CD4-positive, alpha-beta T cell treated with Interleukin-2 at 100 ng/mL for 4 hours (primary cell): ENCODE measurements around the gene PPARA.

Experiments used
- DNase-seq: peaks from one replicate; pipeline ENCODE4 v3.0.0-alpha.2; 2020; ENCODE audit warnings: low spot score

The PPARA gene

DNA sequence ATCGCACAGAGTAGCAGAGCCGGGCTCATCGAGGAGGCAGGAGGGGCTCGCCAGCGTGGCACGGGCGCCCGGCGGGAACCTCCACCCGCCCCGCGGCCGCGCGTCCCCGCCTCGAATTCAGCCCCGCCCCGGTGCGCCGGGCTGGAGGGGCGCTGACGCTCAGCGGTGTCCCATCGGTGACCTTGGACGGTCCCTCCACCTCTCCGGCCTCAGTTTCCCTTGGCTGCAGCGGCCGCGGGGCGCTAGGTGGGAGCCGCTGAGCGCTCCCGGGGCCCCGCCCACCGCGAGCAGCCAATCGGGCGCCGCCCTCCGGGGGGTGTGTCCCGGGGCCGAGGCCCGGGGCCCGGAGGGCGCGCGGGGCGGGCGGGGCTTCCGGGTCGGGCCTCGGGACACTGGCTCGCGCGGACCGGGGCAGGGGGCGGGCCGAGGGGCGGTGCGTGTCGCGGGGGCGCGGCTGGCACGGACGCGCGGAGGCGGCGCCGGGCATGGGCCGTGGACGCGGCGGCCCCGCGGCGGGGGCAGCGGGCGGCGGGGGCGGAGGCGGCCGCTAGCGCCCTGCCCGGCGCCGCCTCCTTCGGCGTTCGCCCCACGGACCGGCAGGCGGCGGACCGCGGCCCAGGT lies at the start of gene PPARA:
PPARA (plus strand) TSS at position 493 of the 621 bp plus-strand sequence. CDS start 47,858 bp downstream, outside the sequence.
- DNase-seq = peak; percentile 90

DNA sequence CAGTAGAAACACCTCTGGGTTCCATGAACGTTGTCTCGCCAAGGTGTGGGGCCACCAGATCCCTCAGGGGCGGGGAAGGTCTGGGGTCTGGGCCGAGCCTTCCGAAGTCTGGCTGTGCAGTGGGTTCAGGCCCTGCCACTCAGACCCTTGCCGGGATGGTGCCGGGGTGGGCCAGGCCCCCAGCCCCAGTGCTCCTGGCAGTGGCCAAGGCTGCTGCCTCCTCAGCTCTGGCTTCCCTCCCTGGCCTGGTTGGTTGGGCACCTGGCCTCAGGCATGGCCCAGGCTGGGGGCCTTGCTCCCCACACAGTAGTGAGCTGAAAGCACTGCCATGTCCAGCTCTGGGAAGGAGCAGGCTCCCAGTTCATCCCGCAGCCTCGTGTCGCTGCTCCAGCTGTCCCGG lies 48.2 kb upstream of the PPARA start:
- DNase-seq = no peak

DNA sequence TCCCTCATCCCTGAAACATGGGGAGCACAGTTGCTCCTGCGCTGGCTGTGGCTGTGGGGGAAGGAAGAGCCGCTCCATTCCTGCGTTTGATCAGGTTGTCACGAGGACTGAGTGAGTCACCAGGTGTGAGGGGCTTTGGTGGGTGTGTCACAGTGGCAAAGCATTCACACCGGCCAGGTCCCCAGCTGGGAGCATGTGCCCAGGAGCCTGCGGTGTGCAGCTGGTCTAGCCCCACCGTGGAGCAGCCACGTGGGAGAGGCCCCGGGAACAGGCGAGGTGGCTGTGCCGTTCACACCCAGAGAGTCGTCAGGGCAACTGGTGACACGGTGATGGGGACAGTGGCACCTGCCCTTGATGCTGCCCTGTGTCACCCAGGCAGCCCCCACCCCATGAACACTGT lies 47.6 kb upstream of the PPARA start:
- DNase-seq = no peak

DNA sequence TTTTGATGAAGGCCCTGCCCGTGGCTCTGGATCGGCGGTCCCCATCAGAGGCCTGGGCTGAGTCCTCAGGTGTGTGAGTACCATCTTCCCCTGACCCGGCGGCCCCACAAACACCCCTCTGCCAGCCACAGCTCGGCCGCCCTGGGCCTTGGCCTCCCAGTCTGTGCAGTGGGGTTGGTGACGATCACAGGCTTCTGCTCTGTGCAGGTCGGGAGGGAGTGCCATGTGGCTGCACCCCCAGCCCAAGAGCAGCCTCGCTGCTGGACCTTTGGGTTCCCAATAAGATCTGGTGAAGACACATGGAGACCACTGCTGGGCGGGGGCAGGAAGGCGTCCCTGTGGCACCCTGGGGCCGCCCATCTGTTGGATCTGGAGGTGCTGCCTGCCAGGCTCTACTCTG lies 47.1 kb upstream of the PPARA start:
- no peak for DNase-seq

DNA sequence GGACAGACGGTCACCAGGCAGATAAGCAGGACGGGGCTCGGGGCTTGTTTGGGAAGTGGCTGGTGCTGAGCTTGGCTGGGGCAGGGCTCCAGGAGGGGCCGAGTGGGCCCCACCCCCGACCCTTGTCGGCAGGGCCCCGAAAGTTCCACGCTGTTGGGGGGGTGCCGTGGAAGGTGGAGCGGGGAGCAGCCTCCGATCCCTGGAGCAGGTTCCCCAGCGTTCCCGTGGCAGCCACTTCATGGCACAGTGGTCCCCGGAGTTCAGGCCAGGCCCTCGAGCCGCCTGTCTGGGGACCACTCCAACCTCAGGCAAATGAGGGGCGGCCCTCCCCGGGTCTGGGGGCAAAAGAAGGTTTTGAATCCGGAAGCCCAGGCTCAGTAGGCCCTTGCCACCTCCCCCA lies 46.7 kb upstream of the PPARA start:
- DNase-seq = no peak

DNA sequence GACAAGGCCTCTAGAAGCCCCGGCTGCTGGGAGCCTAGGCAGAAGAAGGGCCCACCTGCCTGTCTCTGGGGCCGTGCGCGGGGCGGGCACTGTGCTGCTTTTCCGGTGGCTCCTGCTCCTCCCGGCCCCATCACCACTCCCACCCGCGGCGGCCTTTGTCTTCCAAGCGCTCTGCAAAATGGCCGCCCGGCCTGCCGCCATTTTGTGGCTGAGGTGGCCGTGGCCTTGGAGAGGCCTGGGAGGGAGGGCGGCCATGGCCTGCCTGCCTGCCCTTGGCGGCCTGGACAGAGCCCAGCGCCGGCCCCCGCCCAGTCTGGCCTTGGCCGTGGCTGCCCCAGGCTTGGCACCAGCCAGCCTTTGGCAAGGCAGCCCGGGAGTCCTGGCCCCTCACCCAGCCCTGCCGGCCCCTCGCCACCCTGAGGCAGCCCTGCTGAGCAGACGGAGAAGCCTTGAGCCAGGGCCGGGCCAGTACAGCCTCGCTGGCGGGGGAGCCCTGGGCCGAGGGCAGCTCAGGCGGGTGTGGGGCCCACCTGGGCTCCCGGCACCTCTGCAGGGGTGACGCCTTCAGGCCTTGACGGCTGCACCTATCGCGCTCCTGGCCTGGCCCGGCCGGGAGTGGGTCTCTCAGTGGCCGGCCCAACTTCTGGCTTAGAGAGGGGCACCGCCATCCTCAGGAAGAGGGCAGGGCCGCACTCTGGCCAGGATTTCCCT lies 46.0 kb upstream of the PPARA start:
- DNase-seq = no peak

DNA sequence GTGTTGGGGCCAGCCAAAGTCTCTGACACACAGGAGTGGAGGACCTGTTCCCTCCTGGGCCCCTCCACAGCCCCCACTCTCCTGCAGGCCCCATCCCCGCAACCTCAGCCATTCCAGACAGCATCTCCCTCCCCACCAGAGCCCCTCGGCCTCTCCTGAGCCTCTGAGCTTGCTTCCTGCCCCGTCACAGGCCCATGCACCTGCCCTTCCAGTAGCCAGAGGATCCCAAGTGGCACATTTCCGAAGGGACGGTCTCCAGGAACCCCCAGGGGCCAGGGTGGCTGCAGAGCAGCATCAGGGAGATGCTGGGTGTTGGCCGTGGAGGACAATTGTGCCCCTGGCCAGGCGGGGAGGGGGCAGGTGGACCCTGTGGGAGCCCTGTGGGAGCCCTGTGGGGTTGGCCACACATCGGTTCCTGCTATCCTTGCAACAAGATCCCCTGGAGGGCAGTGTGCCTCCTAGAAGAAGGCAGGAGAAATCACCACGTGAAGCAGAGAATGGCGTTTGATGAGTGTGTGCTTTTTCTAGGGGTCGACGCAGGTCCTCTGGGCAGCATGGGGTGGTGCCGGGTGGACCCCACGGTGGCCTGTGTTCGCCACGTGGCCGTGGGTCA lies 45.3 kb upstream of the PPARA start:
- DNase-seq = no peak

DNA sequence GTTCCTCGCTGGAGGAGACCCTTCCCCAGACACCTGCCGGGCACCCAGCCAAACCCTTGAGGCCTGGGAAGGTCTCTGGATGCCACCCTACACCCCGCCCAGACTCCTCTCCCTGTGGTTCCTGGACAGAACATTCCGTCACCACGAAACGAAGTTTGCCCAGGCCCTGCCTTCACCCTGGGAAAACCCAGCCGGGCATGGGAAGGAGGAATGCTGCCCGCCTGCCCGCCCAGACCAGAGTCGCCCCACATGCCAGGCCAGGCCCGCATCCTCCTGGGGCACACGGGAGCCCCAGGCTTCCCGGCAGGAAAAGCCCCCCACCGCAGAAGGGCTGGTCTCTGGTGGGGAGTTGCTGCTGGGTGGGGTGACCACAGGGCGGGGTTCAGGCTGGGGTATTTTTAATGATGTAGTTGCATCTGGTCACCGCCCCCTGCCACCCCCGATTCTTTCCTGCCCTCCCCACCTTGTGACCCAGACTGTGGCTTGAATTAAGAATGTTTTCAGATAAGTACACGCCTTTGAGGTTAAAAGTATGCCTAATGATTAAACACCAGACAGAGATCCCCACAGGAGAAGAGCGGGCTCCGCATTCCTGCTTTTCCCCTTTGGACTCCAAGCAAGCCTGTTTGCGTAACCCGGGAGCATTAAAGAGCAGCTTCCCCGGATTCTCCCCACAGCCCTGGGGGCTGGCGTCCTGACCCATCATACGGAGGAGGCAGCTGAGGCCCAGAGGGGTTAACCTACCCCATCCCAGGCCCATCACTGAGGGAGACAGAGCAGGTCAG lies 44.6 kb upstream of the PPARA start:
- no peak for DNase-seq

DNA sequence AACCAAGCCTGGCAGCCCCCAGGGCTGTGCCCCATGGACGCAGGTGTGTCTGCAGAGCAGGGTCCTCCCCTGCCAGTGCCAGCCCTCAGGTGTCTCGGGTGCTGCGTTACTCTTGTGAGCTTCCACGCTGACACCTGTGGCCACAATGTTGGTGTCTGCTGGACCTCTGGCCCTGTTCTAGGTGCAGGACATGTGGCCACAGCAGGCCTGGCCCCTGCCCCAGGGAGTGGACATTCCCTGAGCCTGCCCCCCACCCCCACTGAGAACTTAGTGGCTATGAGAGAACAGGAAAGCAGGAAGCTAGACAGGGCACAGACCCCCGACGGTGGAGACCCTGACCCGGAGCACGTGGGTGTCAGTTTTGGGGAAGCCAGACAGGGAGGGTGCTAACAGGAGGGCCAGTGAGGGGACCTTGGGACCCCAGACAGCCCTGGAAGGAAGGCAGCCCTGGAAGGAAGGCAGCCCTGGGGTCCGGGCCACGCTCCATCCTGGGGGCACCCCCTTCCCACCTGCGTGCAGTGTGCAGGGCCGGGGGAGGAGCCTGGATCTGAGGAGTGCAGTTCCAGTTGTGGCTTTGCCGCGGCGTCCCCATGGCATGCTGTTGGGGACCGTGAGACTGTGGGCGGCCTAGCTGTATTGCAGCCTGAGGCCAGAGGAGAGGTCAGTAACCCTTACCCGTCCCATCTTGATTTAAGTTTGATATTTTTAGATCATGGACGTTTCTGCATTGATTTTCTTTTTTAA lies 43.9 kb upstream of the PPARA start:
- no peak for DNase-seq

DNA sequence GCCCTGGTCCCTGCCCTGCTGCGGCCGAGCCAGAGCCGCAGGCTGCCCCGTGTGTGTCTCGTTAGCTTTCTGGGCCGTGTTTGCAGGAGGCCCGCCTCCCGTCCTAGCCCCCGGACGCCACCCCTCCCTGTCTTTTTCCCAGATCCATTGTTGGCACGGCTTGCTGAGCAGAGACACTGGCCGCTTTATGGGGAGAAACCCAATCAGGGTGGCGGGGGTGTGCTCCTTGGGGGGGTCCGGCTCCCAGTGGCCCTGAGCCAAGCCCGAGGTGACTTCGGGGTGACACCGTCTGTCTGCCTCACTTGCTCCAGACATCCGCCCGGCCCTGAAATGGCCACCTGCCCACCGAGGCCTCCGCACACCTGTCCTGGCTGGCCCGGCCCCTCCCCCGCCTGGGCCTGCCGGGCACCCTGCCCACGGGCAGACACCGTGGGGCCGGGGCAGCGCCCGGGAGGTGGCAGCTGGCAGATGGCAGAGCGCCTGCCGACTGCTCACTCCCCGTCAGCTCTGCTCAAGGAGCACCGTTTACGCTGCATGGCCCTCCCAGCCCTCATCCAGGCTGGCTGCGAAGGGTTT lies 43.1 kb upstream of the PPARA start:
- no peak for DNase-seq

DNA sequence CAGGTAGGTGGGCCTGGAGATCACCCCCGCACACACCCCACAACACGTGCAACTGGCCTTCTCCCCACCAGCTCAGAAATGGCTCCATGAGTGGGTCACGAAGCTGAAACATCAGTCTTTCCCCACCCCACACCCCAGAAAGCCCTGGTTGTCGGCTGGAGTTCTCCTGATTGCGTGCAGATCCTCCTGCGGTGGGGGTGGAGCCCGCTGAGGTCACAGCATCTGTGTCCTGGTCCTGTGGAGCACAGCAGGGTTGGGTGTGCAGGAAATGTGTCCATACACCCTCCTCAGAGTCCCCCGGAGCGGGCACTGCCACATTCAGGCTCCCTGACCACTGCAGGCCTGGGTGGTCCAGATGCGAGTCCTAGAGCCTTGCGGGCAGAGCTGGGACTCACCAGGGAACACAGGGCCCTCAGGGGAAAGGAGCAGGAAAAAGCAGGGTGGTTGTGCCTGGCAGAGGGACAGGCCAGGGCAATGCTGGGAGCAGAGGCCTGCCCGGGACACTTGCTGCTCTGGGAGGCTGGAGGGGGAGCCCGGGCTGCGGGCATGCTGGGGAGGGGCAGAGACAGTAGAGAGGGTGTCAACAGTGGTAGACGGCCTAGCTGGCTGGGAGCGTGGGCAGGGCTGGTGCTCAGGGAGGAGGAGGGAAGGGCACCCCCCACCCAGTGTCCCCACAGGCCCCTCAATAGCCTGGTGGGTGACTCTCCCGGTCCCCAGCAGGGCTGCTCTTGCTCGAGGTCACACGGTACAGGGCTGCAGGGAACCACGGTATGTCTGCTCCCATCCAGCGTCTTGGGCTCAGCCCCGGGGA lies 42.4 kb upstream of the PPARA start:
- DNase-seq = no peak

DNA sequence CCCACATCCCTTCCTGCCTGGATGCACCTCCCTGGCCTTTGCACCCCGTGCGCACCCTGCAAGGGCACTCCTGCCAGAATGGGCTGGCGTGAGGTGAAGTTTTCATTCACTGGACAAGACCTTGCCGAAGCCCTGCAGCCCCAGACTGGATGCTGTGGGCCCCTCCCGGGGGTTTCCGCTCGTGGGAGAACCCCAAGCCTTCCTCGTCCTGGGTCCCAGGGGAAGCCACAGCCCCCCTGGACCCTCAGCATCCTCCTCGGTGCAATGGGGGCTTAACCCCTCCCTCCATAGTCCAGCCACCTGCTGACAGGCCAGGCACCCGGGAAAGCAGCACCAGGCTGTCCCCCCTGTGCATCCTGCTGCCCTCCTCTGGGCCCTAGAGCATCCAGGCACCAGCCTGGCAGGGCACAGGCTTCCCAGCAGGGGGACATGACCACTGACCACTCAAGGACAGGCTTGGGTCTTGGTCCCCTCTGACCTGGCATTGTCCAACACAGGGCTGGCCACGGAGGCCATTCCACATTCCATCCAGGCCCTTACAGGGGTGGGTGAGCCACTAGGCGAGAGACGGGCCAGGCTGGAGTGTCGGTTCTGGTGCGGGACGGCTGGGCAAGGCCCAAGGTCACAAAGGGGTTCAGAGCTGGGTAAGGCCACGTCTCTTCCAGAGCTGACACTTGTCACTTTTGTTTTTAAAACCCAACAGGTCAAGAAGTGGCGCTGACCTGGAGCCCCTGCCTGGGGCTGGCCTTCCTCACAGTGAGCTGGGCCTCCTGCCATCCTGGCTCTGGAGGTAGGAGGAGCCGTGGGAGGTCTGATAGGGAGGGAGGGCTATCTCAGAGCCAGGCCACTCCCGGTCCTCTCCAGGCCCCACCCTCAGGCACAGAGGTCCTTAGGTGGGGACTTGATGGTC lies 41.5 kb upstream of the PPARA start:
- DNase-seq = no peak

DNA sequence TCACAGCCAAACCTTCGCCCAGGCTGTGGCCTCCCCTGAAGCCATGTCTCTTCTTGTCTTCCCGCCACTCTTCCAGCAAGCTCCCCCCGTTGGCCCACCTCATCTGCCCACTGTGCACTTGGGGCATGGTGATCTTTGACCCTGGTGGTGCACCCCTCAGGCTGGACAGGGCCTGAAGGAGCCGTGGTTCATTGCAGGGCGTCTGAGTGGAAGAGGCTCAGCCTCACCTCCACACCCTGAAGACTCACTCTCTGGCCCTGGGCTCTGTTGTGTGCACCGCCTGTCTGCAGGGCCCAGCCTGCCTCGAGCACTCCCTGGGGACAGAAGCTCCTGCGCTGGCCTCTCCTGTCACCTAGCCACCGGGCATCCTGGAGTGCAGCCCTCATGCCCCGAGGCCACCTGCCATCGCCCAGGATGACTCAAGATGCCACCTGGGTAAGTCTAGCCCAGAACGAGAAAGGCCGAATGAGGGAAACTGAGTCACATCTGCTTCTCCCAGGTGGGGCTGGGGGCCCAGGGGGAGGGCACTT lies 40.8 kb upstream of the PPARA start:
- no peak for DNase-seq

DNA sequence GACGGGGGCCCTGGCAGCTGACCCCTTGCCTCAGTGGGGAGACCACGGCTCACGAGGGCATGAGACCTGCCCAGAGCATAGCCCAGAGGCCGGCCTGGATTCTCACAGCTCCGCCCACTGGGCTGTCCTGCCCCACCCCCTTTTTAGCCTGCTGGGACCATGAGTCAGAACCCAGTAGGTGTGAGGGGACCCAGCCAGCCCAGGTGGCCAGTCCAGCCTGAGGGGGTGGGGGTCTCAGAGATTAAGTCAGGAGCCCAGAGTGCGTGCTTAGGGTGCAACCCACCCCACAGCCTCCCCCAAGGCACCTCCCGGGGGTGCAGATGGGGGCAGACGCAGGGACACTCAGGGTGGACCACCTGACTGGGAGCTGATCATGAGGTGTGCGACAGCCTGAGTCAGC lies 40.1 kb upstream of the PPARA start:
- DNase-seq = no peak

DNA sequence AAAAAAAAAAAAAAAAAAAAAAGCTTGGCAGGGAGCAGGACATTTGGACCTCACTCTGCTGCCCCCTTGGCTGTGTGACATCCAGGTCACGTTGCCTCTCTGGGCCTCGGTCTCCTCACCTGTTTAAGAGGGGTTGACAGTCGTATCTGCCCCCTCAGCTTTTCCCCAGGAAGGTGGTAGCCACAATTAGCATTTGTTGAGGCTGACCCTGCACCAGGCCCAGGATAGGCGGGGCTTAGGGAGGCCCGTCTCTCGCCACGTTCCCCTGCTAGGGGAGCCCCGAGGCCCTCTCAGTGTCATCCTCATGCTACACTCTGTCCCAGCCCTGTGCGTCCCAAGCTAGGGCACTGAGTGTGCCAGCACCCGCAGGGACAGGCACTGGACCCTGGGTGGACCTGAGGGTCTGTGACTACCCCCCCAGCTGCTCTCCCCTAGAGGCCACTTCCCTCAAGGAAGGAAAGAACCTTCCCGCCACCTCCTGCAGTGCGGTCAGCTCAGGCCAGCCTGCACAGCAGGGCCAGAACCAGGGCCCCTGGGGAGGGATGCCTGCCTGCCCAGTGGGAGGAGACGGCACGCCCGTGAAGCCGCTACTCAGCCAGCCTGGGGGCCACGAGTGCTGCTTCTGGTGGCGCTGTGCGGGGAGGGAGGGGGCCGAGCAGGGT lies 38.5 kb upstream of the PPARA start:
- DNase-seq = no peak

DNA sequence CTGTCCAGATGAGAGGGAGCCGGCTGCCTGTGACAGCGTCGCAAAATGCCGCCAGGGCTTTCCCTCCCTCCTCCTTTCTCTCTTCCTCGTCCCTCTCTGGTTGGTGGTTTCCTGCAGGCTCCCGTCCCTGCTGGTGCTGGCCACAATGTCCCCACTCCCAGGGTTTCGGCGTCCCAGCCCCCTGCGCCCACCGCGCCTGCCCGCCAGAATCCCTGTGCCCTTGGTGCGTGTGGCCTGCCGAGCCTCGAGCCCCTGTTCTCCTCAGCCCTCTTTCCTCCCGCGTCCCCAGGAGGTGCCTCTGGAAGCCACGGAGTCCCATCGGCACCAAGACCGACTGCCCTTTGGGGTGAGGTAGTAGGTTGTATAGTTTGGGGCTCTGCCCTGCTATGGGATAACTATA lies 37.9 kb upstream of the PPARA start:
- no peak for DNase-seq

DNA sequence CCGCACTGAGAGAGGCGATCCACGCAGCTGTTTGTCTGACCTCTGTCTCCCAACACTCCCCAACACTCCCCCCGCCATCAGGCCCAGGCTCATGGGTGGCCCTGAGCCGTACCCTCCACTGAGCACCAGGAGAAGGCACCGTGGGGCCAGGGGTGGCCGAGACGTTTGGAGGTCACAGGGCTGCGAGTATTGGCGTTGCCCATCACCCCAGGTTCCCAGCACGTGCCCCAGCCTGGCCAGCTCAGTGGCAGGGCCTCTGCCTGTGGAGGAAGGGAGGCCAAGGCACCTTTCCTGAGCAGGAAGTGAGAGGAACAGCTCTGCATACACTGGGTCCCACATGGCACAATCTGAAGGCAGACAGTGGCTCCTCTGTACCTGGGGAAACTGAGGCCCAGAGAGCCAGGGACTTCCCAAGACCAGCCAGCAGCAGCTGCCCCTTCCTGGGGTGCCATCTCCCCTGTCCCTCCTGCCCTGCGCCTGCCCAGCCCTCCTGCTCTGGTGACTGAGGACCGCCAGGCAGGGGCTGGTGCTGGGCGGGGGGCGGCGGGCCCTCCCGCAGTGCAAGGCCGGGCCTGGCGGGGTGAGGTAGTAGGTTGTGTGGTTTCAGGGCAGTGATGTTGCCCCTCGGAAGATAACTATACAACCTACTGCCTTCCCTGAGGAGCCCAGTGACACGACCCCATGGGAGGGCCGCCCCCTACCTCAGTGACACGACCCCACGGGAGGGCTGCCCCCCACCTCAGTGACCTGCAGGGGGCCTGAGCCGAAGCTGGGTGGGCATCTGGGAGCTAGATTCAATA lies 37.0 kb upstream of the PPARA start:
- DNase-seq = no peak

DNA sequence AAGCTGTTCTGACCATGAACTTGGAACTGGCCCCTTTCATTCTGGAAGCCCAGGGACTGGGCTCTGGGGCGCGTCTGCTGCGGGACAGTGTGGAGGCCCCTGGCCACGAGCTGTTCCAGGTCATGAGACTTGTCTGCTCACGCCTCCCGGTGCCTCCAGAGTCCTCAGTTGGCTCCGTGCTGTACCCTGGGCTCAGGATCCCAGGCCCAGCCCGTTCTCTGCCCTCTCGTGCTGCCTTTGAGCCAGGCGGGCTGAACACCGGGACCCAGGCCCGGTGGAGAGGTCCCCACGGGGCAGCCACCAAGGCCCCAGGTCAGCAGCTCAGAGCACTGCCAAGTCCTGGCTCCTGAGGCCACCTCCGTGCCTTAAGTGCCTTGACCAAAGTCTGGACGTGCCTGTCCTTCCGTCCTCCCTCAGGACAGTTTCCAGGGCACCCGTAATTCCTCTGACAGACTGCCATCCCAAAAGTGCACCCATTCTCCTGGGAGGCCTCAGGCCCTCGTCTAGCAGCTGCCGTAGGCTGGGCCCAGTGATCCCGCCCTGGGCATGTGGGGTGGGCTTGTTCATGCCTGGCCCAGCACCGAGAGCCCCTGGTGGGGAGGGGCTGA lies 36.3 kb upstream of the PPARA start:
- DNase-seq = no peak
